Measurements from ENCODE around the gene IGSF21. TPM values are rescaled to one million over a fixed set of nuclear protein-coding genes. Genes with fewer than 3 reads are reported as not detected.
A peak's percentile ranks its signal among the peaks of the same experiment; 100 is the strongest.

IGSF21 gene
- total and polyA plus RNA-seq, 2 of the 8 experiments (the other 6 are each of a cell fraction or from before 2014, with no cell fraction given): 22.5 to 28.5 TPM

DNA sequence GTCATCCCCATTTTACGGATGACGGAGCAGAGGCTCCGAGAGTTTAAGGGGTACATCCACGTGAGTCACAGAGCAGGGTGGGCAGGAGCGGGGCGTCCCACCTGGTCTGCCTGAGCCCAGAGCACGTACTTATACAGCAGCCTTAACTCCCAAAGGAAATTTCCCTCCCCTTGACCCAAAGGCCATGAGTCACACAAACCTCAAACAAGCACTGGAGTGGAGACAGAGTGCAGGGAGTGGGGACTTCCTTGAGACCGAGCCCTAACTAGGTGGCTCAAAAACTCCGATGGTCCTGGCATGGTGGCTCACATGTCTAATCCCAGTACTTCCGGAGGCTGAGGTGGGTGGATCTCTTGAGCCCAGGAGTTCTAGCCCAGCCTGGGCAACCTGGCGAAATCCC is 231.6 kb downstream of the IGSF21 start:
- DNase-seq (ENCODE audit: low read depth in 1 of 2, low spot score in 2 of 2) (no peak), FAIRE-seq (no peak)
- Histone ChIP-seq H3K27ac (ENCODE audit: low read depth, low read length) (no peak overlapping the region), H2BK20ac (ENCODE audit: low read length) (no peak overlapping the region), H3K4ac (replicated peaks; ENCODE audit: insufficient read length, low read depth, low read length) (no peak overlapping the region), H3K23me2 (ENCODE audit: low read depth, low read length) (no peaks in the 10 kb centered on the region), H3K4me3 (ENCODE audit: extremely low read depth in 1 of 4, insufficient read depth in 2 of 4, low read depth in 3 of 4, low read length in 4 of 4) (no peak overlapping the region), H3K4me1 (replicated peaks in 1 of 4; ENCODE audit: control insufficient read depth in 3 of 4, insufficient read depth in 4 of 4, low read length in 3 of 4) (no peaks in the 10 kb centered on the region; a peak in 1 of 7 replicates), H2BK5ac (ENCODE audit: low read depth, low read length) (no peak overlapping the region), H3K27me3 (replicated peaks in 1 of 4; ENCODE audit: control insufficient read depth in 3 of 4, extremely low read depth in 1 of 4, insufficient read depth in 3 of 4, low read length in 3 of 4) (peaks cover 0 to 2% (median 0%) of the 10 kb centered on the region in 4 experiments; a peak in 2 of 7 replicates), H4K91ac (replicated peaks; ENCODE audit: insufficient read length, low read length) (no peak overlapping the region), H3K18ac (ENCODE audit: extremely low read depth, low read length) (no peak overlapping the region), H2AK5ac (ENCODE audit: low read depth, low read length) (no peak overlapping the region), H4K8ac (ENCODE audit: extremely low read depth, insufficient read depth, low read length) (no peak overlapping the region), H3K79me2 (ENCODE audit: control insufficient read depth in 1 of 2, insufficient read depth in 2 of 2, low read length in 2 of 2) (no peaks in the 10 kb centered on the region), H3K4me2 (ENCODE audit: insufficient read depth in 1 of 2, low read depth in 2 of 2, low read length in 2 of 2) (no peak overlapping the region), H3K9ac (replicated peaks in 1 of 4; ENCODE audit: extremely low read depth in 1 of 4, low read depth in 3 of 4, low read length in 3 of 4) (no peak overlapping the region), H4K5ac (ENCODE audit: insufficient read length, low read depth, low read length) (no peak overlapping the region), H3K79me1 (ENCODE audit: low read depth, low read length) (no peaks in the 10 kb centered on the region), H3K36me3 (ENCODE audit: control insufficient read depth in 2 of 4, insufficient read depth in 4 of 4, low read length in 3 of 4) (no peaks in the 10 kb centered on the region), H2BK12ac (ENCODE audit: low read depth, low read length) (no peak overlapping the region), H3K14ac (ENCODE audit: insufficient read length) (no peak overlapping the region), H3K56ac (replicated peaks; ENCODE audit: insufficient read length, low read depth, low read length) (no peak overlapping the region), H2BK15ac (ENCODE audit: low read length) (peak overlapping the region; percentile 40; the same call in 1 of the 2 replicates), H2AFZ (ENCODE audit: low read length) (no peak overlapping the region), H2BK120ac (replicated peaks; ENCODE audit: low read depth, low read length) (no peak overlapping the region), H3K9me3 (ENCODE audit: insufficient read depth in 2 of 2, low read depth in 1 of 2, low read length in 1 of 2) (no peaks in the 10 kb centered on the region), H4K20me1 (replicated peaks in 1 of 2; ENCODE audit: control insufficient read depth in 1 of 2, insufficient read depth in 2 of 2, low read length in 2 of 2) (no peaks in the 10 kb centered on the region), H3K23ac (ENCODE audit: insufficient read length) (no peak overlapping the region)
- CTCF ChIA-PET (ENCODE audit: partially characterized antibody): interaction anchor here (0.6 to 2.7 kb wide), 4 partner anchors 9 to 319 kb away, joined by 3 to 12 read pairs (median 4); no protein-coding TSS in a partner anchor
- POLR2A ChIA-PET (ENCODE audit: partially characterized antibody): interaction anchor here (1.0 kb wide), 1 partner anchor 10 kb away, joined by 3 read pairs; no protein-coding TSS in a partner anchor
- 93% methylated on average over 11 of the region's 11 CpGs; no CpG with 5 or more reads in 1 of the 2 experiments for WGBS, 2 experiments (ENCODE audit: extremely low coverage in 1 of 2, insufficient coverage in 1 of 2, insufficient read length in 1 of 2, insufficient replicate concordance in 2 of 2, low coverage in 1 of 2, low lambda C conversion rate in 2 of 2, missing lambda C conversion rate in 1 of 2)
- TF ChIP-seq BCL11A (IDR thresholded peaks at IDR 0.05; ENCODE audit: low read depth in 2 of 2, low read length in 2 of 2): no peak
- TF ChIP-seq, protein P1, sequence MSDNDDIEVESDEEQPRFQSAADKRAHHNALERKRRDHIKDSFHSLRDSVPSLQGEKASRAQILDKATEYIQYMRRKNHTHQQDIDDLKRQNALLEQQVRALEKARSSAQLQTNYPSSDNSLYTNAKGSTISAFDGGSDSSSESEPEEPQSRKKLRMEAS (IDR thresholded peaks at IDR 0.05): no peak
